ENCODE data around the gene PRKAR1A. TPM values are rescaled to one million over a fixed set of nuclear protein-coding genes. Genes with fewer than 3 reads are reported as not detected.

Gene PRKAR1A
- total and polyA plus RNA-seq, 2 of the 8 experiments (the other 6 are each of a cell fraction or from before 2014, with no cell fraction given), result 39.3 to 149 TPM

- POLR2A ChIA-PET (ENCODE audit: partially characterized antibody), result no interaction called here
- Histone ChIP-seq H3K79me2 (ENCODE audit: control insufficient read depth in 1 of 2, insufficient read depth in 2 of 2, low read length in 2 of 2) (no peaks in the 10 kb centered on the region), H3K18ac (ENCODE audit: extremely low read depth, low read length) (no peak overlapping the region), H3K4me1 (replicated peaks in 1 of 4; ENCODE audit: control insufficient read depth in 3 of 4, insufficient read depth in 4 of 4, low read length in 3 of 4) (peaks cover 0 to 4% (median under 1%) of the 10 kb centered on the region in 4 experiments; a peak in 3 of 7 replicates), H3K56ac (replicated peaks; ENCODE audit: insufficient read length, low read depth, low read length) (no peak overlapping the region), H3K27ac (ENCODE audit: low read depth, low read length) (no peak overlapping the region), H4K8ac (ENCODE audit: extremely low read depth, insufficient read depth, low read length) (no peak overlapping the region), H3K4ac (replicated peaks; ENCODE audit: insufficient read length, low read depth, low read length) (no peak overlapping the region), H2AK5ac (ENCODE audit: low read depth, low read length) (no peak overlapping the region), H2BK12ac (ENCODE audit: low read depth, low read length) (no peak overlapping the region), H3K4me3 (ENCODE audit: extremely low read depth in 1 of 4, insufficient read depth in 2 of 4, low read depth in 3 of 4, low read length in 4 of 4) (no peak overlapping the region), H2BK15ac (ENCODE audit: low read length) (no peak overlapping the region), H3K23ac (ENCODE audit: insufficient read length) (no peak overlapping the region), H3K9ac (replicated peaks in 1 of 4; ENCODE audit: extremely low read depth in 1 of 4, low read depth in 3 of 4, low read length in 3 of 4) (no peak overlapping the region), H3K23me2 (ENCODE audit: low read depth, low read length) (no peaks in the 10 kb centered on the region), H3K27me3 (replicated peaks in 1 of 4; ENCODE audit: control insufficient read depth in 3 of 4, extremely low read depth in 1 of 4, insufficient read depth in 3 of 4, low read length in 3 of 4) (no peaks in the 10 kb centered on the region), H4K91ac (replicated peaks; ENCODE audit: insufficient read length, low read length) (no peak overlapping the region), H2BK20ac (ENCODE audit: low read length) (no peak overlapping the region), H2BK120ac (replicated peaks; ENCODE audit: low read depth, low read length) (peak overlapping the region; percentile 64), H3K79me1 (ENCODE audit: low read depth, low read length) (no peaks in the 10 kb centered on the region), H2AFZ (ENCODE audit: low read length) (no peak overlapping the region), H4K5ac (ENCODE audit: insufficient read length, low read depth, low read length) (no peak overlapping the region), H3K14ac (ENCODE audit: insufficient read length) (no peak overlapping the region), H4K20me1 (replicated peaks in 1 of 2; ENCODE audit: control insufficient read depth in 1 of 2, insufficient read depth in 2 of 2, low read length in 2 of 2) (no peaks in the 10 kb centered on the region), H3K4me2 (ENCODE audit: insufficient read depth in 1 of 2, low read depth in 2 of 2, low read length in 2 of 2) (no peak overlapping the region), H3K36me3 (ENCODE audit: control insufficient read depth in 2 of 4, insufficient read depth in 4 of 4, low read length in 3 of 4) (no peaks in the 10 kb centered on the region), H3K9me3 (ENCODE audit: insufficient read depth in 2 of 2, low read depth in 1 of 2, low read length in 1 of 2) (no peaks in the 10 kb centered on the region), H2BK5ac (ENCODE audit: low read depth, low read length) (no peak overlapping the region)
- FAIRE-seq (no peak), DNase-seq (ENCODE audit: low read depth in 1 of 2, low spot score in 2 of 2) (no peak)
- CTCF ChIA-PET (ENCODE audit: partially characterized antibody), result no interaction called here
- 77% methylated on average over 1 of the region's 1 CpG; no CpG with 5 or more reads in 1 of the 2 experiments for WGBS, 2 experiments (ENCODE audit: extremely low coverage in 1 of 2, insufficient coverage in 1 of 2, insufficient read length in 1 of 2, insufficient replicate concordance in 2 of 2, low coverage in 1 of 2, low lambda C conversion rate in 2 of 2, missing lambda C conversion rate in 1 of 2)
- TF ChIP-seq CREB1 (IDR thresholded peaks at IDR 0.05), result no peak
- TF ChIP-seq RNF2 (IDR thresholded peaks at IDR 0.05; ENCODE audit: borderline replicate concordance, low read depth, low read length, missing control alignments, poor library complexity, severe bottlenecking), result no peak
- no peak for TF ChIP-seq TEAD4 (IDR thresholded peaks at IDR 0.05; ENCODE audit: low read depth, low read length)
- TF ChIP-seq SP4 (IDR thresholded peaks at IDR 0.05; ENCODE audit: low read length), result no peak
These were observed 6.3 kb upstream of the PRKAR1A start for GRCh38 chr17:68505951-68506350.
